CD1c-positive myeloid dendritic cell (primary cell): ENCODE measurements around the gene RASA1.
"Not testable (repeated sequence)": the region's sequence is repeated elsewhere in the genome, so short reads cannot be mapped to it uniquely, and the experiment has no call there.

Experiments
- DNase-seq: peaks from one replicate; pipeline ENCODE4 v3.0.0-alpha.2; 2016; ENCODE audit errors: extremely low spot score

RASA1 gene

GRCh38 chr5:87267574-87268125, at the start of gene RASA1:
RASA1 (plus strand) TSS chr5:87267883; CDS start chr5:87268452, 569 bp downstream.
- peak; percentile 91 for DNase-seq

- no peak for DNase-seq
Observed at GRCh38 chr5:87229780-87230179, 37.9 kb upstream of the RASA1 start.

GRCh38 chr5:87231037-87231808, 36.5 kb upstream of the RASA1 start:
- DNase-seq: no peak

- DNase-seq: no peak
Observed at GRCh38 chr5:87233143-87233542, 34.5 kb upstream of the RASA1 start.

GRCh38 chr5:87241555-87241954, 26.1 kb upstream of the RASA1 start:
- DNase-seq: no peak

GRCh38 chr5:87242242-87242641, 25.4 kb upstream of the RASA1 start:
- no peak for DNase-seq

GRCh38 chr5:87243161-87243844, 24.4 kb upstream of the RASA1 start:
- peak; percentile 71 for DNase-seq

- DNase-seq: no peak
Observed at GRCh38 chr5:87245451-87245850, 22.2 kb upstream of the RASA1 start.

- no peak for DNase-seq
Observed at GRCh38 chr5:87246061-87246460, 21.6 kb upstream of the RASA1 start.

GRCh38 chr5:87252283-87252605, 15.4 kb upstream of the RASA1 start:
- DNase-seq: no peak

- no peak for DNase-seq
Observed at GRCh38 chr5:87254035-87254434, 13.6 kb upstream of the RASA1 start.

GRCh38 chr5:87258507-87258906, 9.2 kb upstream of the RASA1 start:
- DNase-seq: no peak

GRCh38 chr5:87260604-87261192, 7.0 kb upstream of the RASA1 start:
- DNase-seq: no peak

- DNase-seq: no peak
Observed at GRCh38 chr5:87263498-87263897, 4.2 kb upstream of the RASA1 start.

- no peak for DNase-seq
Observed at GRCh38 chr5:87266914-87267573, 639 bp upstream of the RASA1 start.

GRCh38 chr5:87268126-87268969, 665 bp downstream of the RASA1 start:
- DNase-seq: peak; percentile 91

- DNase-seq: no peak
Observed at GRCh38 chr5:87268970-87269377, 1.3 kb downstream of the RASA1 start.

GRCh38 chr5:87270888-87271287, 3.2 kb downstream of the RASA1 start:
- not testable (repeated sequence) for DNase-seq

GRCh38 chr5:87276655-87277054, 9.0 kb downstream of the RASA1 start:
- DNase-seq: no peak

GRCh38 chr5:87277279-87277835, 9.7 kb downstream of the RASA1 start:
- no peak for DNase-seq

GRCh38 chr5:87278590-87279100, 11.0 kb downstream of the RASA1 start:
- peak; percentile 7 for DNase-seq
